OCI-LY1 (cell line): ENCODE data around the gene CNST.

Source experiments
- EZH2 ChIP-seq: fragments of 200-600 bp; sonication (generic), shearing (Covaris generic); IDR thresholded peaks from 2 replicates; pipeline ENCODE4 v1.8.0; 2017; ENCODE audit warnings: borderline replicate concordance, mixed run types, mild to moderate bottlenecking, antibody characterized with exemption, low read length, moderate library complexity, mixed read lengths
- TF ChIP-seq, protein P1 (sequence below): fragments of 200-600 bp; sonication (generic), shearing (Covaris generic); IDR thresholded peaks from 2 replicates; pipeline ENCODE4 v1.5.1; 2017; ENCODE audit warnings: mild to moderate bottlenecking, antibody characterized with exemption, low read length, moderate library complexity, mixed read lengths

DNA sequence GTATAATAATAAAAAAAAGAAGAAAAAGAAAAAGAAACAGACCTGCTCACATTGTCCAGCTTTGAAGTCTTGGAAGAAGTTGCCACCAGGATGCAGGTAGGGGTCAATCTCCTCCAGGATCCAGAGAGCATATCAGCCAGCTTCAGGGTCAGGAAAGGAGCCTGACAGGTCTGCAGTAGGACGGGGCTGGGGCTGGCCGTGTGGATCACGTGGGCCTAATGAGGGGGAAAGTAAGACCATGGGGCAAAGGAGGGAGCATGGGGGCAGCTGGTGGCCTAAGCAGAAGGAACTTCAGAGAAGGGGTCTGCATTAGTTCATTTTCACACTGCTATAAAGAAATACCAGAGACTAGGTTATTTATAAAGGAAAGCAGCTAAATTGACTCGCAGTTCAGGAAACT is 39.9 kb upstream of the CNST start:
- TF ChIP-seq, protein P1, sequence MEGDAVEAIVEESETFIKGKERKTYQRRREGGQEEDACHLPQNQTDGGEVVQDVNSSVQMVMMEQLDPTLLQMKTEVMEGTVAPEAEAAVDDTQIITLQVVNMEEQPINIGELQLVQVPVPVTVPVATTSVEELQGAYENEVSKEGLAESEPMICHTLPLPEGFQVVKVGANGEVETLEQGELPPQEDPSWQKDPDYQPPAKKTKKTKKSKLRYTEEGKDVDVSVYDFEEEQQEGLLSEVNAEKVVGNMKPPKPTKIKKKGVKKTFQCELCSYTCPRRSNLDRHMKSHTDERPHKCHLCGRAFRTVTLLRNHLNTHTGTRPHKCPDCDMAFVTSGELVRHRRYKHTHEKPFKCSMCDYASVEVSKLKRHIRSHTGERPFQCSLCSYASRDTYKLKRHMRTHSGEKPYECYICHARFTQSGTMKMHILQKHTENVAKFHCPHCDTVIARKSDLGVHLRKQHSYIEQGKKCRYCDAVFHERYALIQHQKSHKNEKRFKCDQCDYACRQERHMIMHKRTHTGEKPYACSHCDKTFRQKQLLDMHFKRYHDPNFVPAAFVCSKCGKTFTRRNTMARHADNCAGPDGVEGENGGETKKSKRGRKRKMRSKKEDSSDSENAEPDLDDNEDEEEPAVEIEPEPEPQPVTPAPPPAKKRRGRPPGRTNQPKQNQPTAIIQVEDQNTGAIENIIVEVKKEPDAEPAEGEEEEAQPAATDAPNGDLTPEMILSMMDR = no peak
- no peak for TF ChIP-seq EZH2
